Epithelial cell of esophagus (primary cell): ENCODE results near the gene RHOBTB3.
A peak's percentile ranks its signal among the peaks of the same experiment; 100 is the strongest.

Experiments used
- DNase-seq: peaks from one replicate; pipeline ENCODE4 v3.0.0; 2010; ENCODE audit warnings: low read depth
- H3K4me3 ChIP-seq: 2 replicates; pipeline ENCODE4 v1.5.1; 2011; ENCODE audit warnings: mild to moderate bottlenecking, low read length, control low read depth
- CTCF ChIP-seq: IDR thresholded peaks from 2 replicates; pipeline ENCODE4 v1.5.1; 2011; ENCODE audit warnings: low read depth, mild to moderate bottlenecking, low read length, control low read depth, inconsistent platforms; ENCODE audit not compliant: insufficient read depth; ENCODE audit errors: missing control alignments

Gene RHOBTB3

GRCh38 chr5:95838556-95838955, 107.4 kb downstream of the RHOBTB3 start:
- TF ChIP-seq CTCF: no peak
- DNase-seq: no peak
- no peak overlapping the region for H3K4me3 ChIP-seq

DNA sequence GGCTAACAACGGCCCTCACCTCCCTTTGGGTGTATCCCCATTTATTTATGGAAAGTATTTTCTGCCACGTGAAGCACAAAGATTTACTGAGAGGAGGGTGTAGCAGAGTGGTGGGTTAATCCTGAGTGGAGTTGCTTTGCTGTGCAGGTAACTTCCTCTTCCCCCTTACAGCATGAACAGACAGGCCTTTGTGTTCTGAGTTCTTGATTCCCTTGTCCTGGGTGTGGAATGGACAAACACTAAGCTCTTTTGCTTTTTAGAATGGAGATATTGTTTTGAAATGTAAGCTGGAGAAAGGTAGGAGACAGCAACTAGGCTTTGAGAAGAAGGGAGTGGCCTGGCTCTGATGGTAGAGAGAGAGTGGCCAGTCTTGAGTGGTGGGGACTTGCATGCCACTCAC, 108.5 kb downstream of the RHOBTB3 start:
- DNase-seq: no peak
- no peak for TF ChIP-seq CTCF
- H3K4me3 ChIP-seq: no peak overlapping the region

DNA sequence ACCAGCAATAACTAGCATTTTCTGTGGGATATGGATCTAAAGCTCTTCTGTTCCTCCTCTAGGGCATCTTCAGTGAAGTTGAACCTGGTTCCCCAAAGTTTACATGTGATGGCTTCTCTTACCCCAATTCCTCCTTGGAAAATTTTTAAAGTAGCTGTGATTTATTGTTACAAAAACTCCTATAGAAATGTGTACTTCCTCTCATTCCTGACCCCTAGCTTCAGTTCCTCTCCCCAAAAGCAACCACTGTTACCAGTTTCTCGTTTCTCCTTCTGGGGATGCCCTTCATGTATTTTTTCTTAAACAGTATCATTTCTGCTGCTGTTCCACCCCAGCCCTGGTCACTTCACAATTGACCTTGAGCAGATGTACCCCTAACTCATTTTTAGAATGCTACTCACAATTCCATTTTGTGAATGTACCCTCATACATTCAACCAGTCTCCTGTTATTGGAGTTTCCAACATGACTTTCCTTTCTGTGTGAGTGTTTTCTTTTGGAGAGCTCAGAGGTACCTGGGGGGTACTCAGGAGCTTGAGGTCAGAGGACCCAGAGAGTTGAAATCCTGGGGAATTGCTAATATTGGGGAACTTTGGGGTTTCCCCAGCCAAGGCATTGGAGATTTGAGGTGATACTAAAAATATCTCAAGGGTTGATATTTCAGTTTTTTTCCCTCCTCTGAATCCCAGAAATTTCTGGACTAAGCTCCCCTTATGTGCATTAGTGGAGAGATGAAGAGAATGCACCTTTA, 110.0 kb downstream of the RHOBTB3 start:
- no peak overlapping the region for H3K4me3 ChIP-seq
- no peak for TF ChIP-seq CTCF
- no peak for DNase-seq

GRCh38 chr5:95841914-95842812, 111.0 kb downstream of the RHOBTB3 start:
- peak; percentile 94 for DNase-seq
- TF ChIP-seq CTCF: no peak

GRCh38 chr5:95842854-95843544, 111.9 kb downstream of the RHOBTB3 start:
- TF ChIP-seq CTCF: no peak
- H3K4me3 ChIP-seq: no peak overlapping the region
- no peak for DNase-seq

More at GRCh38 chr5:95841914-95842812, 111.0 kb downstream of the RHOBTB3 start:
- H3K4me3 ChIP-seq: no peak overlapping the region

DNA sequence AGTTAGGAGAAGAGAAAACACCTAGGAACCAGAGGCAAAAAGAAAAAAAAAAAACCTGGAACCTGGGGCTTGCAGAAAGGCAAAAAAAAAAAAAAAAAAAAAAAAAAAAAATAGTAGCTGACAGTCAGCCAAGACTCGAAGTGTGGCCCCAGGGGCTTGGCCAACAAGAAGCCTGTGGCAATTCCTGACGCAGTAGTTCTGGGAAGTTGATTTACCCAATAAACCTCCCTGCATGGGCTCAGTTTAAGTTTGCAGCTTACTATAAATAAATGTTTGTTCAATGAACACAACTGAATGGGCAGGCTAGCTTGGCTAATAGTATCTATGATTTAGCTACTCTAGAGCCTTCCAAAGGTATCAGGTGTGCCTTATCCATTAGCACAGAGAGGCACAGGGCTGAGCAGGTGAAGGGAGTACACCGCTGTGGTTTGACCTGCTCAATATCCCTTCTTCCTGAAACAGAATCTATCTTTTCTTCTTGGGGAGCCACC, 112.6 kb downstream of the RHOBTB3 start:
- H3K4me3 ChIP-seq: no peak overlapping the region
- DNase-seq: no peak
- no peak for TF ChIP-seq CTCF
